GM23338 (cell line): ENCODE data around the gene TEAD2. TPM values are rescaled to one million over a fixed set of nuclear protein-coding genes. Genes with fewer than 3 reads are reported as not detected.
A peak's percentile ranks its signal among the peaks of the same experiment; 100 is the strongest.

Experiments
- ATAC-seq: fragments of 200-7000 bp; cut with Tn5 transposase; 3 replicates; pipeline ENCODE4 v1.9.1; 2020
- DNase-seq: peaks from one replicate; pipeline ENCODE4 v3.0.0-alpha.2; 2015; ENCODE audit warnings: low spot score
- H2AFZ ChIP-seq: fragments of 200-600 bp; sonication (generic); 2 replicates; pipeline ENCODE4 v1.8.0; 2016; ENCODE audit warnings: antibody characterized with exemption, mild to moderate bottlenecking, moderate library complexity
- H3F3A ChIP-seq: fragments of 200-600 bp; sonication (generic); replicated peaks from 2 replicates; pipeline ENCODE4 v1.8.0; 2017; ENCODE audit warnings: antibody characterized with exemption, mixed run types, low read depth
- H3K27ac ChIP-seq: fragments of 200-600 bp; sonication (generic); 2 replicates; pipeline ENCODE4 v1.6.1; 2016; ENCODE audit warnings: low read depth
- H3K27me3 ChIP-seq: fragments of 200-600 bp; sonication (generic); 2 replicates; pipeline ENCODE4 v1.8.0; 2016; ENCODE audit warnings: mild to moderate bottlenecking, mixed run types, moderate library complexity; ENCODE audit not compliant: insufficient read depth
- H3K36me3 ChIP-seq: fragments of 200-600 bp; sonication (generic); 2 replicates; pipeline ENCODE4 v1.8.0; 2016; ENCODE audit warnings: mild to moderate bottlenecking; ENCODE audit not compliant: insufficient read depth
- H3K4me1 ChIP-seq: fragments of 200-600 bp; sonication (generic); 2 replicates; pipeline ENCODE4 v1.8.0; 2016; ENCODE audit warnings: mild to moderate bottlenecking, moderate library complexity; ENCODE audit not compliant: insufficient read depth
- H3K4me2 ChIP-seq: fragments of 200-600 bp; sonication (generic); 2 replicates; pipeline ENCODE4 v1.7.1; 2017; ENCODE audit warnings: mixed run types
- H3K4me3 ChIP-seq: fragments of 200-600 bp; sonication (generic); 2 replicates; pipeline ENCODE4 v1.6.1; 2016; ENCODE audit warnings: mixed run types
- H3K79me2 ChIP-seq: fragments of 200-600 bp; sonication (generic); replicated peaks from 2 replicates; pipeline ENCODE4 v1.8.0; 2017; ENCODE audit warnings: mild to moderate bottlenecking; ENCODE audit not compliant: insufficient read depth
- H3K9me2 ChIP-seq: fragments of 200-600 bp; sonication (generic); 2 replicates; pipeline ENCODE4 v1.8.0; 2017; ENCODE audit not compliant: insufficient read depth
- H4K20me1 ChIP-seq: fragments of 200-600 bp; sonication (generic); replicated peaks from 2 replicates; pipeline ENCODE4 v1.8.0; 2017; ENCODE audit warnings: mild to moderate bottlenecking; ENCODE audit not compliant: insufficient read depth
- H3K27ac Mint-ChIP-seq: 2 replicates; pipeline ENCODE4 v1.8.0; 2020; ENCODE audit warnings: inconsistent platforms, mild to moderate bottlenecking, moderate library complexity, mixed read lengths
- H3K27me3 Mint-ChIP-seq: 3 replicates; pipeline ENCODE4 v1.8.0; 2022; ENCODE audit warnings: low read depth, mild to moderate bottlenecking, moderate library complexity, mixed read lengths, inconsistent platforms; ENCODE audit not compliant: insufficient read depth, poor library complexity
- H3K36me3 Mint-ChIP-seq: 3 replicates; pipeline ENCODE4 v1.8.0; 2021; ENCODE audit warnings: low read depth, mild to moderate bottlenecking, inconsistent platforms, moderate library complexity, mixed read lengths
- H3K4me1 Mint-ChIP-seq: 3 replicates; pipeline ENCODE4 v1.8.0; 2020; ENCODE audit warnings: mild to moderate bottlenecking, inconsistent platforms, mixed read lengths
- H3K4me3 Mint-ChIP-seq: 3 replicates; pipeline ENCODE4 v1.8.0; 2021; ENCODE audit warnings: moderate library complexity, mild to moderate bottlenecking, inconsistent platforms, mixed read lengths
- H3K9me3 Mint-ChIP-seq: 3 replicates; pipeline ENCODE4 v1.8.0; 2020; ENCODE audit warnings: moderate library complexity, mild to moderate bottlenecking, inconsistent platforms, mixed read lengths
- ETS1 ChIP-seq: IDR thresholded peaks from 2 replicates; pipeline ENCODE4 v1.6.1; 2016; ENCODE audit warnings: antibody characterized with exemption
- EZH2 ChIP-seq: fragments of 200-600 bp; sonication (generic); IDR thresholded peaks from one replicate; pipeline ENCODE4 v1.8.0; 2017; ENCODE audit warnings: antibody characterized with exemption, mild to moderate bottlenecking, low read depth; ENCODE audit not compliant: unreplicated experiment
- EZH2phosphoT487 ChIP-seq: fragments of 200-600 bp; sonication (generic); IDR thresholded peaks from one replicate; pipeline ENCODE4 v1.8.1; 2018; ENCODE audit warnings: antibody characterized with exemption; ENCODE audit not compliant: unreplicated experiment
- JUNB ChIP-seq: IDR thresholded peaks from one replicate; pipeline ENCODE4 v1.6.1; 2016; ENCODE audit warnings: antibody characterized with exemption; ENCODE audit not compliant: unreplicated experiment
- NANOG ChIP-seq: IDR thresholded peaks from 2 replicates; pipeline ENCODE4 v1.6.1; 2016; ENCODE audit warnings: antibody characterized with exemption, borderline replicate concordance
- POLR2AphosphoS5 ChIP-seq: IDR thresholded peaks from 2 replicates; pipeline ENCODE4 v1.6.1; 2016; ENCODE audit warnings: antibody characterized with exemption, low read depth
- REST ChIP-seq: IDR thresholded peaks from one replicate; pipeline ENCODE4 v1.6.1; 2018; ENCODE audit warnings: antibody characterized with exemption; ENCODE audit not compliant: unreplicated experiment
- STAT1 ChIP-seq: IDR thresholded peaks from one replicate; pipeline ENCODE4 v1.6.1; 2016; ENCODE audit warnings: antibody characterized with exemption; ENCODE audit not compliant: unreplicated experiment
- ZNF114 ChIP-seq: fragments of 250-450 bp; sonication (Bioruptor Pico); IDR thresholded peaks from 2 replicates; pipeline ENCODE4 v1.5.0; 2020; ENCODE audit warnings: mild to moderate bottlenecking, moderate library complexity
- ZNF331 ChIP-seq: fragments of 250-450 bp; sonication (Bioruptor Pico); IDR thresholded peaks from 2 replicates; pipeline ENCODE4 v1.5.0; 2020; ENCODE audit warnings: low read depth, mild to moderate bottlenecking, moderate library complexity
- ZNF462 ChIP-seq: fragments of 250-450 bp; sonication (Bioruptor Pico); IDR thresholded peaks from 2 replicates; pipeline ENCODE4 v1.5.0; 2020; ENCODE audit warnings: mild to moderate bottlenecking, moderate library complexity
- polyA plus RNA-seq: library from polyadenylated mRNA; unstranded; fragments of >200 nt; fragmentation: Nextera tagmentation; extraction: Ambion mirVana; gene quantifications from 2 replicates; pipeline ENCODE4 v1.2.1, GENCODE V29; 2016
- total RNA-seq: library from RNA; depleted of rRNA; stranded (reverse); fragments of >200 nt; shearing (Covaris generic); gene quantifications from 2 replicates; pipeline ENCODE4 v1.2.3, GENCODE V29; 2014

TEAD2 gene
- total and polyA plus RNA-seq, 2 experiments from 2014 or later: 30.3 to 82.5 TPM

GRCh38 chr19:49349567-49349966 is 12.6 kb downstream of the TEAD2 start (continued):
- TF ChIP-seq ZNF462 (CRISPR knock-in tag) (no peak), POLR2AphosphoS5 (no peak), EZH2phosphoT487 (no peak), JUNB (no peak)

GRCh38 chr19:49348305-49349189 is 13.7 kb downstream of the TEAD2 start:
- Mint-ChIP-seq H3K36me3 (peaks cover 97% of the 10 kb centered on the region), H3K4me3 (no peak overlapping the region), H3K9me3 (0 out of 3 replicates have a peak, but pooled peaks cover 3% of the 10 kb centered on the region), H3K27me3 (peaks cover 19% of the 10 kb centered on the region), H3K4me1 (peaks cover 6% of the 10 kb centered on the region; the same call in 2 of the 3 replicates), H3K27ac (peak overlapping the region; percentile 53; the same call in 1 of the 2 replicates)
- H3K4me1 ChIP-seq: no peaks in the 10 kb centered on the region
- no peaks in the 10 kb centered on the region for H3K9me2 ChIP-seq
- no peak overlapping the region for H3K4me2 ChIP-seq
- no peak overlapping the region for H3K4me3 ChIP-seq
- peaks cover 3% of the 10 kb centered on the region for H3K79me2 ChIP-seq
- peak; percentile 16; the same call in 1 of the 3 replicates for ATAC-seq
- H3F3A ChIP-seq: 0 out of 2 replicates have a peak, but pooled peaks cover 12% of the 10 kb centered on the region
- DNase-seq: no peak
- H3K27me3 ChIP-seq: no peaks in the 10 kb centered on the region
- no peak overlapping the region for H2AFZ ChIP-seq
- peaks cover 6% of the 10 kb centered on the region; the same call in 1 of the 2 replicates for H4K20me1 ChIP-seq
- H3K36me3 ChIP-seq: peaks cover 60% of the 10 kb centered on the region
- H3K27ac ChIP-seq: no peak overlapping the region
- no peak for TF ChIP-seq ZNF114 (CRISPR knock-in tag)
- TF ChIP-seq ZNF331 (CRISPR knock-in tag): no peak
- TF ChIP-seq EZH2: no peak
- TF ChIP-seq REST: no peak
- TF ChIP-seq ETS1: no peak
- no peak for TF ChIP-seq STAT1
- no peak for TF ChIP-seq EZH2phosphoT487
- no peak for TF ChIP-seq NANOG
